SHP77 treated with DMSO at 0.1 percent for 48 hours (cell line): ENCODE data around the gene TSSK3.
A peak's percentile ranks its signal among the peaks of the same experiment; 100 is the strongest.
"Not testable (repeated sequence)": the region's sequence is repeated elsewhere in the genome, so short reads cannot be mapped to it uniquely, and the experiment has no call there.

ENCODE experiments used
- DNase-seq: peaks from one replicate; lab custom pipeline; 2025; lab: John Stamatoyannopoulos, UW

TSSK3 gene

DNA sequence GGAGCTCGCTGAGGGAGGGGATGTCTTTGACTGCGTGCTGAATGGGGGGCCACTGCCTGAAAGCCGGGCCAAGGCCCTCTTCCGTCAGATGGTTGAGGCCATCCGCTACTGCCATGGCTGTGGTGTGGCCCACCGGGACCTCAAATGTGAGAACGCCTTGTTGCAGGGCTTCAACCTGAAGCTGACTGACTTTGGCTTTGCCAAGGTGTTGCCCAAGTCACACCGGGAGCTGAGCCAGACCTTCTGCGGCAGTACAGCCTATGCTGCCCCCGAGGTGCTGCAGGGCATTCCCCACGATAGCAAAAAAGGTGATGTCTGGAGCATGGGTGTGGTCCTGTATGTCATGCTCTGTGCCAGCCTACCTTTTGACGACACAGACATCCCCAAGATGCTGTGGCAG, 1.4 kb downstream of the TSSK3 start:
- no peak for DNase-seq

DNA sequence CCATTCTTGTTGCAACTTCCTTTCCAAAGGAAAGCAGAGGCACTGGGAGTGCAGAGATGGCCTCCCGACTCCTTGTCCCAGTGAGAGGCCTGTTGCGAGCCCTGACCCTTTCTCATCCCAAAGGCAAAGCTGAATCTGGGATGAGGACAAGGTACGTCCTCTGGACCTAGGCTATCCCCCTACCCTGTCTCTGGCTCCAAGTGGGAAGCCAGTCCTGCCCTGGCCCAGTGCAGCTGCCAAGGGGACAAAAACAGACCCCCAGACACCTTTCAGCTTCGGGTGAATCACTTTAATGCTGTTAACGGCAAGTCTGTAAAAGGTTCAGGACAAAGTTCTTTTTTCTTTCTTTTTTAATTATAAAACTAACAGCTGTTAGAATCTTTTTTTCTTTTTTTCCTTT, 2.5 kb downstream of the TSSK3 start:
- DNase-seq = no peak

- no peak for DNase-seq
Observed at GRCh38 chr1:32365445-32365844, 3.1 kb downstream of the TSSK3 start.

- DNase-seq = no peak
Observed at GRCh38 chr1:32367912-32368635, 5.7 kb downstream of the TSSK3 start.

DNA sequence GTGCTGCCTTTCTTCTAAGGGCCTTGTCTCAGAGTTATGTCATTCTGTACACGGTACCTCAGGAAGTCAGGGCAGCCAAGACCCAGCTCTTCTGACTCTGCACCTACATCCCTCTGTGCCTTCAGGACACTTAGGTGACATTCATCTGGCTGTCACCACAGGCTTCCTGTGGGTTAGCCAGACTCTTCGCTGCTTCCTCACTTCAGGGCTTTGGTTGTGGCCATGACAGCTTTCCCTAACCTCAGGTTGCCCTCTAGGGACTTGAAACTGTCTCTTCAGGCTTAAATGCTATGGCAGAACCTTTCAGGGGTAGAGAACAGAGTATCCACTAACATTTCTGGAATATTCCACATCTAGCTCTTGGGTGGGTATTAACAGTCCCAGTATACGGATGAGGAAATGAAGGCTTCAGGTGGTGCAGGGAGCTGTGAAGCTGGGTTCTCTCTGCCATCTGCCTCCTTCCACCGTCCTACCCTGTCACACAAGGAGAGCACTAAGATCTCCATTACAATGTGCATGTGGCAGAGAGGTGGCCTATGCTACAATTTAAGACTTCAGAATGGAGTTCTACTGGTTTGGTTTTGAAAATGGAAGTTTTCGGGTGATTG, 9.9 kb downstream of the TSSK3 start:
- DNase-seq = no peak

GRCh38 chr1:32373996-32374592, 11.8 kb downstream of the TSSK3 start:
- DNase-seq = no peak

- no peak for DNase-seq
Observed at GRCh38 chr1:32376199-32376598, 13.9 kb downstream of the TSSK3 start.

DNA sequence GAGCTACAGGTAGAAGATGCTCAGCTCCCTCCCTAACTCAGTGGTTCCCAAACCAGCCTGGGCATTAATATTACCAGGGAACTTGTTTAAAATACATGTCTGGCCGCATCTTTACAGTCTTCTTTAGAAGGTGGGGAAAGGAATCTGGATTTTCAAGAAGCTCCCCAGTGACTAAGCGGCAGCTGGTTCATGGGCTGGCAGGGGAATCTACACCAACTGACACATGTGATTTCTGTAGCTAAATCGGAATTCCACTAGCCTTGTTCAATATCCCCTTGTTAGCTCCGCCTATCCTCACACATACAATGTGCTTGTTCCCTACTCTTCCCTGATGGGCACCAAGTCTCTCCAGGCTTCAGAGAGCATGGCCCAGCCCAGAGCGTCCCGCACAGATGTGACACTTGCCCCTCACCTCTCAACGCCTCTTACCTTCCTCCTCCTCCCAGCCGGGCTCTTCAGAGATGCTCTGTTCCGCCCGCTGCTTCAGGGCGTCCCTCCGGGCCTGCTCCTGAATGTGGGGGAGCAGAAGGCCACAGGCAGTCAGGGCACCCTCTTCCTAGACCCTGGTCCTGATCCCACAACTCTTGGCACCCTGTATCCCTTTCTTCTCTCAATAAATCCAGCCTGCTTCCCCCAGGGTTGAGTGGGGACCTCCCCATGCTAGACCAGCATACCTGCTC, 15.3 kb downstream of the TSSK3 start:
- no peak for DNase-seq

DNA sequence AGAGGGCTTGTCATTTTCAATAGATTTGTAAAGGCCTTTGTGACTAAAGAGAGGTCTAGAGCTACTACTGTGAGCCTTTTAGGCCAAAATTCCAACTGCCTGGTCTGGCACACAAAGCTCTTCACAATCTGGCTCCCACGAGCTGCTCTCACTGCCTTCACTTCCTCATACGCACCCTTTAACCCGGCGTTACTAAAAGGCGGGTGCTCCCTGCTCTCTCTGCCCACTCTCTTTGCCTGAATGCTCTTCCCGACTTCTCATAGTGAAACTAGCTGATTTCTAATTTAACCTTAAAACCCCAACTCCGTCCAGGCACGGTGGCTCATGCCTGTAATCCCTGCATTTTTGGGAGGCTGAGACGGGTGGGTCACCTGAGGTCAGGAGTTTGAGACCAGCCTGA, 17.7 kb downstream of the TSSK3 start:
- no peak for DNase-seq

GRCh38 chr1:32386676-32387392, 24.5 kb downstream of the TSSK3 start:
- DNase-seq = no peak

DNA sequence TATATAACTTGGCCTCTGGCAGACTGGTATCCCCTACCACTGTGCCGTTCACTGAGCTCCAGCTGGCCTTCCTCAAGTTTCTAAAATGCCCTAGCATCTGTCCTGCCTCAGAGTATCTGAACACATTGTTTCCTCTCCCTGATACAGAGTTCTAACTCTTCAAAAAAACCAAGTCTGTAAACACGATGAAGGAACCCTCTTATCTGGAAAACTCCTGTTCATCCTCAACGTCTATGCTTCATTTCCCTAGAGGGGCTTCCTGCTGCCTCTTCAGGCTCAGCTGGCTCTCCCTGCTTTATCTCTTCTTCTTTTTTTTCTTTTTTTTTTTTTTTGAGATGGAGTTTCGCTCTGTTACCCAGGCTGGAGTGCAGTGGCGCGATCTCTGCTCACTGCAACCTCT, 26.3 kb downstream of the TSSK3 start:
- no peak for DNase-seq

DNA sequence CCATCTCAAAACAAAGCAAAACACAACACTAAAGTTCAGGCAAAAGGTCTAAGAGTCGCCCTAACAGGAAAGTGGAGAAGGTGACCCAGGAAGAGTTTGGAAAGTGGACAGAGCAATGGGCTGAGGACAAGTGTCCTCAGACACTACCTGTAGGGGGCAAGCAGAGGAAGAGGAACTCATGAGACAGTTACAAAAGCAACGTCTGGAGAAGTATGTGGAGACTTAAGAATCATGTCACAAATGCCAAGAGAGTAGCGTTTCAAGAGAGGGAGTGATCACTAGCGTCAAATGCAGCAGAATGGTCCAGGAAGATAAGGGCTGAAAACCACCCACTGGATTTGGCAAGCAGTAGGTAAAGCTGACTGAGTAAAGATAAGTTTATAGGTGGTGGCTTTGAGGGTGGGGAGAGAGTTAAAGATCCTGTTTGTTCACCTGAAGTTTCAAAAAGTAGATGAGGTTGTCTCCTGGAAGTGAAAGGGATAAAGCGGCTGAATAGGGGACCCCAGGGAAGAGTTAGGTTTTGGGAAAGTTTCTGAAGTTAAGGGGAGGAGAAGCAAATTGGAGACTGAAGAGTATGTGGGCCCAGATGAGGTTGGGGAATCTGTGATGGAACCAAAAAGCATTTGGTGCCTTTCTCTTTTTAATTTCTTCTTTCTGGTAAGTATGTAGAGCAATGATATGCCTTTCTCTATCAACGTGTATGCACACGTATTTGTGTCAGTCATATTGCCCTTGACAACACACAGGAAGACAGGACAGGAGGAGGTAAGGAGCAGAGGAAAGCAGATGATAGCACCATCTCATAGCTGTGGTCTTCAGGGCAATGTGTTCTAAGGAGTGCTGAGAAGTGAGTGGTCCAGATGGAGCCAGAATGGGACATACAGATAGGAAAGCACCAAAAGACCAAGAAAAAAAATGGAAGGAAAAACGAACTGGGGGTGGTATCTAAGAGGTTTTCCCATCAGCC, 28.8 kb downstream of the TSSK3 start:
- DNase-seq = no peak

DNA sequence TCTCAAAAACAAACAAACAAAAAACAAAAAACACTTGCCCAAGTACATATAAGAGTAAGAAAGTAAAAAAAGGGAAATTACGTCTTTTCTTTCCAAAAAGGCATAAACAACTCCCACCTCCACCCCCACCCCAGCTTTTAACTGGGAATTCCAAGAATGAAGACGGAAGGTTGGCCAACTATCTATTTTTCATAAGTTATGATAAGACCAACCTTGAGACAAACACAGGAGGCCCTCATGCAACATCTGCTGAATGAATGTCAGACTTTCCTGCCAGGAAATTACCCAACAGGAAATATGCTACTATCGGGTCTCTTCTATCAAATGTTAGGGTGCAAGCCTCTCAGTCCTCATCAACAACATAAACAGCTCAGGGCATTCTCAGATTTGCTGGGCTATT, 30.0 kb downstream of the TSSK3 start:
- no peak for DNase-seq

DNA sequence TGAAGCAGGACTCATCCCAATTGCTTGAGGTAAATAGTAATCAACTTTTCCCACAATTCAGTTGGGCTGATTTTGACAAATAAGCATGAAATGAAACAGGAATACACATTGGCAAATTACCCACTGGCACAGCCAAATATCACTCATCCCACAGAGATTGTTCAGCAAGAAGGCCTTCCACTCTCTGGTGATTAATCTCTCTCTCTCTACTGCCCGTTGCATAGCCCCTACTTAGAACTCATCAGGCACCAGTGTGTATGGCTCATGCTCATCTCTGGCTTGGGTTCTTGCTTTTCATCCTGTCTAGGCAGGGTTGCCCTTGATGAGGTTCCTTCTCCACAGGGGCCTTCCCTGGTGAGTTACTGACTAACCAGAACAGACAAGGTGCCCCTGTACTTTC, 30.8 kb downstream of the TSSK3 start:
- no peak for DNase-seq

- no peak for DNase-seq
Observed at GRCh38 chr1:32393832-32394140, 31.4 kb downstream of the TSSK3 start.

DNA sequence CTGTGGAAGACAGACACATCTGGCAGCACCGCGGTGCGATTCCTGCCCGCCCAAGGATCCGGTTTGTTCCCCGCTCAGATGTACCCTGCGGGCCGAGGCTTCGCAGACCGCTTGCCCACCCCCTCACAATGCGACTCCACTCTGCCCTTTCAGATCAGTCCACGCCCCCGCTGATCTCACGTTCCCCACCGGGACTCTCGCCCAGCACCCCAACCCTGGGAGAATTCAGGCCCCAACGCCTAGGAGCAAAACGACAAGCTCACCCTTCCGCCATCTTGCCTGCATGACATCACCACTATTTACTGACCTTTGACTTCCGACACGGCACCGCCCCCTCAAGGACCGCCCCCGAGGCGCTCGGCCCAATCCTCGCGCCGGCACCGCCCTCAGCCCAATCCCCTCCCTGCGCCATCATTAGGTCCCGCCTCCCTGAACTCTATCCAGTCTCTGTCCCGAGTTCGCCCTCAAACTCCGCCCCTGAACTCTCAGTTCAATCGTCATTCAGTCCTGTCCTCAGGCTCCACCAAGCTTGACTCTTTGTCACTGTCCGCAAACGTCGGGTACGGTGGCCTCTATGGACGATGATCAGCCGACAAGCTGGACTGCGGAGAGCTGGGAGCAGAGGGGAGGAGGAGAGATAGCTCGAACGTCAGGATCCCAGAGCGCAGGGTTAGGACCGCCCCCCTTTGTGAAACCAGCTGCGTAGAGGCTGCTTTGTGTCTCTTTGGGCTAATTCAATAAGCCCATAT, 32.0 kb downstream of the TSSK3 start, which contains the start of gene BSDC1:
Gene BSDC1, minus strand, starts transcription at position 301 of the 749 bp plus-strand sequence. Its CDS starts 27 bp downstream, at position 274.
- DNase-seq = peak; percentile 99

DNA sequence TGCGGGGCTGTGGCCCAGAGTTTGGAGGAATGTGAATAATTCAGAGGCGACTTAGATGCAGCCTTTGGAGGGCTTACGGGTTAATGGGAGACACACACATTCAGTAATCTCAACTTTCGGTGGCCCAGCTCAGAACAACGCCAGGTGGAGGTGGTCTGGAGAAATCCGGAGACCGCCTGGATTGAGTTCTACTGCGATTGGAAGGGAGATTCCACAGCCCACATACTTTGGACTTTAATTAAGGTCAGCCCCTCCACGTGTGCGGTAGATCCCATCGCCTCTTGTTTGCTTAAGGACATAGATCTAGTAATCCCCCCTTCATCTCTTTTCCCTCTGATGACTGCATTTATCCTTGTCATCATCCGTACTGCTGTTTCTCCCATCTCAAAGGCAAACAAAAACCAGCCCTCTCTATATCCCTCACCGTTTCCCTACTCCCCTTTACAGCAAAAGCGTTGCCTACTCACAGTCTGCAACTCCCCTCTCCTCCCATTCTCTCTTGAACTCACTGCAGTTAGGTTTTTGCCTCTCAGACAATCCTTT, 32.6 kb downstream of the TSSK3 start:
- DNase-seq = peak; percentile 61

- DNase-seq = not testable (repeated sequence)
Observed at GRCh38 chr1:32396524-32396923, 34.2 kb downstream of the TSSK3 start.

DNA sequence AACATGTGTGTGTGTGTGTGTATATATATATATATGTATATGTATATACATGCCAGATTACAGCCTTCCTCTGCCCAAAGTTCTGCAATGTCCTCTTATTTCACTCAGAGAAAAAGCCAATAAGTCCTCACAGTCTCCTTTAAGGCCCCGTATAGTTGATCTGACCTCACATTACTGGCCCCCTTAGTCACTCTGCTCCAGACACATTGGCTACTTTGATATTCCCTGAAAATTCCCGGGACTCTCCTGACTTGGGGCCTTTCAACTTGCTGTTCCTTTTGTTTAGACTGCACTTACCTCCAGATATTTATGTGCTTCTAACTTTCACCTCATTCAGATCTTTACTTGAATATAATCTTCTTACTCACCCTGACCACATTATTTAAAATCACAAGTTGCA, 36.1 kb downstream of the TSSK3 start:
- no peak for DNase-seq

DNA sequence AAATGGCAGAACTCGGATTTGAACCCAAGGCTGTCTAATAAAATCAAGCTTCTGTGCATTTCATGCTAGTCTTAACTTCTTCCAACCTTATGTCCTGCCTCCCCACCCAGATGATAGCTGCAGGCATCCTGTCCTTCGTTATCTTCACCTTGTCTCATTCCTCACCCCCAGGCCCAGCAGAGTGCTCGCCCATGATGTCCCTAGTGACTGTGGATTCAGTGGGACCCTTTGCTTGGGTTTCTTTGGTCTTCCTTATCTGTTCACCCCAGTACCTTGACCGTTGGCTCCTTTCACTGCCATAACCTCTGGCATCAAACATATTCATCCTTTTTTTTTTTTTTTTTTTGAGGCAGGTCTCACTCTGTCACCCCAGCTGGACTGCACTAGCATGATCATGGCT, 37.5 kb downstream of the TSSK3 start:
- no peak for DNase-seq
